PC-9 (cell line): ENCODE measurements around the gene ZCCHC7. TPM values are rescaled to one million over a fixed set of nuclear protein-coding genes. Genes with fewer than 3 reads are reported as not detected.

ENCODE experiments used
- BruUV-seq: library from RNA; stranded (reverse); fragments of 400-500 nt; replicated peaks from 2 replicates; lab custom pipeline; 2021; lab: Mats Ljungman, UMichigan
- CTCF ChIA-PET: fragments of 300-600 bp; sonication (Branson Sonifier 250); formaldehyde crosslinking; loops from one replicate; lab custom pipeline; 2022; ENCODE audit warnings: antibody characterized with exemption; lab: Charles Lee
- POLR2A ChIA-PET: fragments of 300-600 bp; sonication (Branson Sonifier 250); formaldehyde crosslinking; loops from one replicate; lab custom pipeline; 2022; ENCODE audit warnings: antibody characterized with exemption; ENCODE audit not compliant: unreplicated experiment; lab: Charles Lee
- DNase-seq, 2 experiments: peaks; one replicate each; pipeline versions ENCODE4 v3.0.0 to v3.0.0-alpha.2; 2015 to 2022; ENCODE audit warnings: mixed read lengths in 1 of 2
- H2AFZ ChIP-seq: fragments of 200-600 bp; sonication (generic); 2 replicates; pipeline ENCODE4 v1.8.1; 2017; ENCODE audit warnings: antibody characterized with exemption
- H3F3A ChIP-seq: fragments of 200-600 bp; sonication (generic); 2 replicates; pipeline ENCODE4 v1.8.1; 2017; ENCODE audit warnings: antibody characterized with exemption, mild to moderate bottlenecking, low read depth; ENCODE audit not compliant: insufficient read depth
- H3K27ac ChIP-seq: fragments of 200-600 bp; sonication (generic); 2 replicates; pipeline ENCODE4 v1.6.1; 2016; ENCODE audit warnings: mixed run types
- H3K27me3 ChIP-seq: fragments of 200-600 bp; sonication (generic); 2 replicates; pipeline ENCODE4 v1.6.1; 2016; ENCODE audit warnings: low read depth, mixed run types; ENCODE audit not compliant: insufficient read depth
- H3K36me3 ChIP-seq: fragments of 200-600 bp; sonication (generic); 2 replicates; pipeline ENCODE4 v1.6.1; 2016; ENCODE audit warnings: low read depth, mixed run types
- H3K4me1 ChIP-seq: fragments of 200-600 bp; sonication (generic); replicated peaks from 2 replicates; pipeline ENCODE4 v1.6.1; 2016; ENCODE audit warnings: mixed run types; ENCODE audit not compliant: insufficient read depth
- H3K4me2 ChIP-seq: fragments of 200-600 bp; sonication (generic); 2 replicates; pipeline ENCODE4 v1.6.1; 2017; ENCODE audit warnings: mixed run types
- H3K4me3 ChIP-seq: fragments of 200-600 bp; sonication (generic); 2 replicates; pipeline ENCODE4 v1.6.1; 2016; ENCODE audit warnings: mixed run types
- H3K79me2 ChIP-seq: fragments of 200-600 bp; sonication (generic); 2 replicates; pipeline ENCODE4 v1.6.1; 2017; ENCODE audit warnings: low read depth, mixed run types
- H3K9me2 ChIP-seq: fragments of 200-600 bp; sonication (generic); 2 replicates; pipeline ENCODE4 v1.8.1; 2017; ENCODE audit warnings: mild to moderate bottlenecking; ENCODE audit not compliant: insufficient read depth
- H3K9me3 ChIP-seq: fragments of 200-600 bp; sonication (generic); 2 replicates; pipeline ENCODE4 v1.8.1; 2016; ENCODE audit warnings: low read depth; ENCODE audit not compliant: insufficient read depth
- H4K20me1 ChIP-seq: fragments of 200-600 bp; sonication (generic); 2 replicates; pipeline ENCODE4 v1.8.1; 2017; ENCODE audit not compliant: insufficient read depth
- EZH2 ChIP-seq: fragments of 200-600 bp; sonication (generic); IDR thresholded peaks from 2 replicates; pipeline ENCODE4 v1.8.0; 2017; ENCODE audit warnings: antibody characterized with exemption, low read depth
- intact Hi-C: fragments of 100-400 bp; cut with micrococcal nuclease; formaldehyde crosslinking; loops from one replicate; pipeline ENCODE4 v1.10.0; 2022; ENCODE audit not compliant: unreplicated experiment
- total RNA-seq: library from RNA; stranded (reverse); gene quantifications from 2 replicates; pipeline ENCODE4 v1.2.3, GENCODE V29; 2021
- TF ChIP-seq, protein P1 (sequence below): fragments of 200-600 bp; sonication (generic); conservative IDR thresholded peaks from 2 replicates; pipeline ENCODE4 v1.6.1; 2017; ENCODE audit warnings: mixed run types, antibody characterized with exemption, mild to moderate bottlenecking, moderate library complexity

Gene ZCCHC7
- total RNA-seq, 1 experiment from 2014 or later = 15.9 TPM

DNA sequence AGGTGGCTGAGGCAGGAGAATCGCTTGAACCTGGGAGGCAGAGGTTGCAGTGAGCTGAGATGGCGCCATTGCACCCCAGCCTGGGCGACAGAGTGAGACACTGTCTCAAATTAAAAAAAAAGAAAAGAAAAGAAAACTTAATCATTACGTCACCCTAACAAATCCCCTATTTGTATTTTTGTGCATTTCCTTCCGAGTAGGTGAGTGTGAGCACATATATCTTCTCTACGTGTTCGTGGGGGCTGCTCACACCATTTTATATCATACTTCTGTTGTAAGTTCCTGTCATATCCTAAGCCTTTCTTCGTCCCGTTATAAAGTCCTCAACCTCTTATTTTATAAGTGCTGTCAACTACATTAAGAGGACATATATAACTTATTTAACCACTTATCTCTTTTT lies 260.2 kb downstream of the ZCCHC7 start:
- Histone ChIP-seq H3K27ac (no peak overlapping the region), H3K4me2 (no peak overlapping the region), H3F3A (no peaks in the 10 kb centered on the region), H3K9me2 (no peaks in the 10 kb centered on the region), H4K20me1 (no peaks in the 10 kb centered on the region), H2AFZ (no peak overlapping the region), H3K36me3 (no peaks in the 10 kb centered on the region), H3K9me3 (no peaks in the 10 kb centered on the region), H3K4me1 (no peaks in the 10 kb centered on the region), H3K4me3 (no peak overlapping the region), H3K79me2 (no peaks in the 10 kb centered on the region), H3K27me3 (no peaks in the 10 kb centered on the region)
- TF ChIP-seq EZH2 = no peak
- TF ChIP-seq, protein P1, sequence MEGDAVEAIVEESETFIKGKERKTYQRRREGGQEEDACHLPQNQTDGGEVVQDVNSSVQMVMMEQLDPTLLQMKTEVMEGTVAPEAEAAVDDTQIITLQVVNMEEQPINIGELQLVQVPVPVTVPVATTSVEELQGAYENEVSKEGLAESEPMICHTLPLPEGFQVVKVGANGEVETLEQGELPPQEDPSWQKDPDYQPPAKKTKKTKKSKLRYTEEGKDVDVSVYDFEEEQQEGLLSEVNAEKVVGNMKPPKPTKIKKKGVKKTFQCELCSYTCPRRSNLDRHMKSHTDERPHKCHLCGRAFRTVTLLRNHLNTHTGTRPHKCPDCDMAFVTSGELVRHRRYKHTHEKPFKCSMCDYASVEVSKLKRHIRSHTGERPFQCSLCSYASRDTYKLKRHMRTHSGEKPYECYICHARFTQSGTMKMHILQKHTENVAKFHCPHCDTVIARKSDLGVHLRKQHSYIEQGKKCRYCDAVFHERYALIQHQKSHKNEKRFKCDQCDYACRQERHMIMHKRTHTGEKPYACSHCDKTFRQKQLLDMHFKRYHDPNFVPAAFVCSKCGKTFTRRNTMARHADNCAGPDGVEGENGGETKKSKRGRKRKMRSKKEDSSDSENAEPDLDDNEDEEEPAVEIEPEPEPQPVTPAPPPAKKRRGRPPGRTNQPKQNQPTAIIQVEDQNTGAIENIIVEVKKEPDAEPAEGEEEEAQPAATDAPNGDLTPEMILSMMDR = no peak
- BruUV-seq = no TSS peak
- POLR2A ChIA-PET = no interaction called here
- CTCF ChIA-PET = no interaction called here
- DNase-seq = no peak
- intact Hi-C loops = no loop called here

DNA sequence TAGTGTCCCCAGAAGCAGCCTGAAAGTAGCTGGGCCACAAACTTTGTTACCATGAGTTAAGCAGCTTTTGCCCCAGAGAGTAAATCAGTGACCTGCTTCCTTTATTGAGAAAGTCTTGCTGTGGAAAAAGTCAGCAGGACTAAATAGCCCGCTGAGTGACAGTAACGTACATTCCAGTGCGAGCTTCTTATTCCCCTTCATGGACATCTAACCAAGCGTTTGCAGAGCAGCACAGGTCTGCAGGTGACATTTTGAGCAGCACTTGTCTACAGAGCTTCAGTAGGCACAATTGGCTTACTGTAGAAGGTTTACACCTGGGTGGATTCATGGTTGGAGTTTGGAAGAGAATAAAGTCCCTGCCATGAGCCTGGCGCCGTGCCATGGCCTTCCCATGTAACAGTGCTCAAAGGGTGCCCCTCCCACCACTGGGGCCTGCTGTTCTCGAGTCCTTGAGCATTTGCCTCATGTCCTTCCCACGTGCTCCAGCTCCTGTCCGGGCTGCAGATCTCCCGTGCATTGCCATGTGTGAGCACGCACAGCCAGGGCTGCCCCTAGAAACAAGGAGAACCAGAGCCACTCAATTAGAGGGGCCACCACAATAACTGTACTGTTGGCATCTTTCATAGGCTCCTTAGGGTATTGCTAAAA lies 260.8 kb downstream of the ZCCHC7 start:
- no peaks in the 10 kb centered on the region for H3K27me3 ChIP-seq
- no peak for DNase-seq
- H3K9me3 ChIP-seq = no peaks in the 10 kb centered on the region
- no peak overlapping the region for H3K27ac ChIP-seq
- ChIA-PET CTCF (no interaction called here), POLR2A (no interaction called here)
- no peaks in the 10 kb centered on the region for H3F3A ChIP-seq
- no peaks in the 10 kb centered on the region for H3K79me2 ChIP-seq
- H3K4me2 ChIP-seq = no peak overlapping the region
- no peak overlapping the region for H2AFZ ChIP-seq
- intact Hi-C loops = no loop called here
- no peaks in the 10 kb centered on the region for H3K36me3 ChIP-seq
- no peak overlapping the region for H3K4me3 ChIP-seq
- no peaks in the 10 kb centered on the region for H4K20me1 ChIP-seq
- no peak for TF ChIP-seq EZH2
- TF ChIP-seq, protein P1 = no peak
- H3K9me2 ChIP-seq = no peaks in the 10 kb centered on the region
- H3K4me1 ChIP-seq = no peaks in the 10 kb centered on the region
- BruUV-seq = no TSS peak

DNA sequence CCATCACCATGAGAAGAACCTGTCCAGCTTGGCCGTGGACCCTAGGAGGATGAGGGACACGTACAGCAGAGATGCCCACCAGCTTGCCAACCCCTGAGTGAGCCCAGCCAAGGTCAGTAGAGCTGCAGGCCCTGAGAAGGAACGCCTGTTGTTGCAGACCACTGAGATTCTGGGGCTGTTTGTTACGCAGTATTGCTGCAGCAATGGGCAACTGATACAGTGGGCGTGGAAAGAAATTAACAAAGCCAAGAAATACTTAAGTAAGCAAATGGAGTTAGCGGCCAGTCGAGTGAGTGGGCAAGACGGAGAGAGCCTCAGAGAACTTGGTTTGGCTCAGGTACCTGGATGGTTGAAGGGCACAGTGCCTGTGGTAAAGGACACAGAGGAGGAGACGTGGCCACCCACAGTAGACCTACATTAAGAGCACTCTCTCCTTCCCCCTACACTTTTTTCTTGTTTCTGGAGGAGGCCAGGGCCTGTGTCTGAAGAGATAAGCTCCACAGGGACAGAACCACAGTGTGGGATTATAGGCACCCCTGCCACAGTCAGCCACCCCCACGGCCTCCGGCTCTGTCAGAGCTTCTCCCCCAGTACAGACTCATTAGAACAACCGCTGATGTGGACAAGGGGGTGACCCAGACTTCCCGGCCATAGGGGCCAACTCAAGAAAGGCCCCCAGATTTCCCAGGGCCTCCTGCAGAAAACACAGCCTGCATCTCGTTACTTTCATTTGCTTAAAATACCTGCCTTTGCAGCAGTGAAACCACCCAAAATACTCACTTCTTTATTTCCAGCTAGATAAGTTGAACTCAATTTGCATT lies 262.0 kb downstream of the ZCCHC7 start:
- no peak overlapping the region for H3K4me3 ChIP-seq
- H3K9me2 ChIP-seq = no peaks in the 10 kb centered on the region
- no peak for TF ChIP-seq EZH2
- TF ChIP-seq, protein P1 = no peak
- no peak for DNase-seq
- H3K9me3 ChIP-seq = no peaks in the 10 kb centered on the region
- no peaks in the 10 kb centered on the region for H3K36me3 ChIP-seq
- no peak overlapping the region for H3K4me2 ChIP-seq
- no peaks in the 10 kb centered on the region for H3K4me1 ChIP-seq
- H2AFZ ChIP-seq = no peak overlapping the region
- intact Hi-C loops = no loop called here
- ChIA-PET CTCF (no interaction called here), POLR2A (no interaction called here)
- no peaks in the 10 kb centered on the region for H3K79me2 ChIP-seq
- no peaks in the 10 kb centered on the region for H3F3A ChIP-seq
- H3K27ac ChIP-seq = no peak overlapping the region
- H4K20me1 ChIP-seq = no peaks in the 10 kb centered on the region
- BruUV-seq = no TSS peak
- no peaks in the 10 kb centered on the region for H3K27me3 ChIP-seq
